ENCODE measurements around the gene MFSD2B.

DNA sequence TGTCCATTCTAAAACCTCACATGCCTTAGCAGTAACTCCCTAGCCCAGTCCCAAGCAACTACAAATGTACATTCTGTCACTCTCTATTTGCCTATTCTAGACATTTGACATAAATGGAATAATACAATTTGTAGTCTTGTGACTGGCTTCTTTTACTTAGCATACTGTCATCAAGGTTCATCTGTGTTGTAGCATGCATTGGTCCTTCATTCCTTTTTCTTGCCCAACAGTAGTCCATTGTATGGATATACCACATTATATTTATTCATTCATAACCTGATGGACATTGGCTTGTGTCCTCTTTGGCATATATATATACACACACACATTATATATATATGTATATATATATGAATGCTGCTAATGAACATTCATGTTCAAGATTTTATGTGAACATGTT, 2.2 kb upstream of the MFSD2B start:
- no peak for TF ChIP-seq POLR2A (IDR thresholded peaks at IDR 0.05; ENCODE audit: low read length)
- TF ChIP-seq GATA1 (IDR thresholded peaks at IDR 0.05; ENCODE audit: low read depth, low read length), result no peak
